CD4-positive, CD25-positive, alpha-beta regulatory T cell (primary cell): ENCODE measurements around the gene ZNF860. TPM values are rescaled to one million over a fixed set of nuclear protein-coding genes. Genes with fewer than 3 reads are reported as not detected.

Source experiments
- ATAC-seq, 2 donors: fragments of 150-1000 bp; cut with Tn5 transposase; one replicate each; pipeline ENCODE4 v1.10.0; 2021; ENCODE audit warnings: low read depth in 2 of 2, moderate number of reproducible peaks in 2 of 2, moderate library complexity in 1 of 2
- DNase-seq, 3 donors: peaks; one replicate each; pipeline versions ENCODE4 v3.0.0 to v3.0.0-alpha.2; 2012 to 2022; ENCODE audit warnings: mixed read lengths in 1 of 3
- H3K27ac ChIP-seq: one replicate; pipeline ENCODE4 v1.7.0; 2013; ENCODE audit warnings: mild to moderate bottlenecking, low read length; ENCODE audit not compliant: insufficient read depth, poor library complexity, severe bottlenecking
- H3K27me3 ChIP-seq: one replicate; pipeline ENCODE4 v1.7.0; 2013; ENCODE audit warnings: low read length; ENCODE audit not compliant: control insufficient read depth, insufficient read depth
- H3K36me3 ChIP-seq: one replicate; pipeline ENCODE4 v1.7.0; 2013; ENCODE audit warnings: mild to moderate bottlenecking, low read length, moderate library complexity; ENCODE audit not compliant: control insufficient read depth, insufficient read depth
- H3K4me1 ChIP-seq: 2 replicates; pipeline ENCODE4 v1.7.0; 2013; ENCODE audit warnings: mild to moderate bottlenecking, low read length; ENCODE audit not compliant: insufficient read depth, control insufficient read depth, poor library complexity, severe bottlenecking
- H3K4me3 ChIP-seq: one replicate; pipeline ENCODE4 v1.7.0; 2013; ENCODE audit warnings: low read depth, mild to moderate bottlenecking, low read length, moderate library complexity
- H3K9me3 ChIP-seq, 2 experiments: 1 replicate in 1 of 2; 2 replicates in 1 of 2; pipeline ENCODE4 v1.7.0; 2013; ENCODE audit warnings: low read length in 2 of 2, mild to moderate bottlenecking in 1 of 2, moderate library complexity in 1 of 2; ENCODE audit not compliant: control insufficient read depth in 2 of 2
- H3K27ac Mint-ChIP-seq, 3 donors: one replicate each; pipeline ENCODE4 v1.8.0; 2020 to 2022; ENCODE audit warnings: mild to moderate bottlenecking in 3 of 3, mixed read lengths in 3 of 3, moderate library complexity in 2 of 3
- H3K27me3 Mint-ChIP-seq: one replicate; pipeline ENCODE4 v1.8.0; 2022; ENCODE audit warnings: mild to moderate bottlenecking, mixed read lengths
- H3K36me3 Mint-ChIP-seq: one replicate; pipeline ENCODE4 v1.8.0; 2020; ENCODE audit warnings: mixed read lengths
- H3K4me1 Mint-ChIP-seq, 4 donors: one replicate each; pipeline ENCODE4 v1.8.0; 2020 to 2022; ENCODE audit warnings: mixed read lengths in 4 of 4, mild to moderate bottlenecking in 1 of 4
- H3K4me3 Mint-ChIP-seq, 4 donors: one replicate each; pipeline ENCODE4 v1.8.0; 2020 to 2022; ENCODE audit warnings: mild to moderate bottlenecking in 4 of 4, mixed read lengths in 4 of 4, moderate library complexity in 3 of 4
- H3K9me3 Mint-ChIP-seq, 7 donors: one replicate each; pipeline ENCODE4 v1.8.0; 2020 to 2022; ENCODE audit warnings: mixed read lengths in 7 of 7, mild to moderate bottlenecking in 3 of 7, moderate library complexity in 2 of 7
- polyA plus RNA-seq, 4 donors: library from polyadenylated mRNA; unstranded; fragments of 300-500 nt; fragmentation: Illumina TruSeq; gene quantifications; one replicate each; pipeline ENCODE4 v1.2.3, GENCODE V29; 2021
- total RNA-seq: library from RNA; stranded (reverse); gene quantifications from one replicate; pipeline ENCODE4 v1.2.3, GENCODE V29; 2022

The ZNF860 gene
- total RNA-seq (not detected), polyA plus RNA-seq (not detected)

- Histone ChIP-seq H3K36me3 (no peaks in the 10 kb centered on the region), H3K4me1 (peaks cover 22% of the 10 kb centered on the region), H3K27ac (no peak within 1 kb of the TSS), H3K9me3 (no peaks in the 10 kb centered on the region), H3K4me3 (no peak within 1 kb of the TSS), H3K27me3 (peaks cover 40% of the 10 kb centered on the region)
- peak within 1 kb of the TSS in 1 of 3 donors; percentile 49 for H3K27ac Mint-ChIP-seq
- peak in 1 of 3 donors; percentile 55 for DNase-seq
- peak within 1 kb of the TSS; percentile 64 to 89 (median 82) for H3K4me3 Mint-ChIP-seq
- H3K36me3 Mint-ChIP-seq, result no peaks in the 10 kb centered on the region
- H3K9me3 Mint-ChIP-seq, result peaks cover 0 to 3% (median 0%) of the 10 kb centered on the region in 7 donors
- peak; percentile 37 to 38 for ATAC-seq
- peaks cover 33% of the 10 kb centered on the region for H3K27me3 Mint-ChIP-seq
- peaks cover 4 to 21% (median 10%) of the 10 kb centered on the region in 4 donors for H3K4me1 Mint-ChIP-seq
These were observed at the start of gene ZNF860, which contains the start of gene OSBPL10 for GRCh38 chr3:31981206-31982181. TSS of gene ZNF860 (plus strand) at chr3:31981750. CDS start at chr3:31989080, 7,330 bp downstream. TSS of gene OSBPL10 (minus strand) at chr3:31981262. CDS start at chr3:31981179, 83 bp downstream.

- no peak for ATAC-seq
- H3K27me3 Mint-ChIP-seq, result peaks cover 5% of the 10 kb centered on the region
- no peaks in the 10 kb centered on the region for H3K9me3 ChIP-seq
- H3K9me3 Mint-ChIP-seq, result no peaks in the 10 kb centered on the region
- no peak overlapping the region for H3K4me3 Mint-ChIP-seq
- H3K27ac Mint-ChIP-seq, result no peak overlapping the region
- no peak overlapping the region for H3K4me3 ChIP-seq
- peaks cover 0 to 13% (median 3%) of the 10 kb centered on the region in 4 donors for H3K4me1 Mint-ChIP-seq
- no peaks in the 10 kb centered on the region for H3K4me1 ChIP-seq
- no peaks in the 10 kb centered on the region for H3K36me3 Mint-ChIP-seq
- no peak overlapping the region for H3K27ac ChIP-seq
- peaks cover 3% of the 10 kb centered on the region for H3K27me3 ChIP-seq
- no peak for DNase-seq
- H3K36me3 ChIP-seq, result no peaks in the 10 kb centered on the region
These were observed 48.6 kb upstream of the ZNF860 start for GRCh38 chr3:31932990-31933389.

GRCh38 chr3:31934018-31934417 is 47.5 kb upstream of the ZNF860 start:
- H3K9me3 Mint-ChIP-seq, result no peaks in the 10 kb centered on the region
- ATAC-seq (no peak), DNase-seq (no peak)
- peaks cover 3% of the 10 kb centered on the region for H3K27me3 ChIP-seq
- H3K27ac Mint-ChIP-seq, result no peak overlapping the region
- H3K9me3 ChIP-seq, result no peaks in the 10 kb centered on the region
- peaks cover 0 to 13% (median 3%) of the 10 kb centered on the region in 4 donors for H3K4me1 Mint-ChIP-seq
- H3K36me3 Mint-ChIP-seq, result no peaks in the 10 kb centered on the region
- H3K27me3 Mint-ChIP-seq, result peaks cover 5% of the 10 kb centered on the region
- H3K36me3 ChIP-seq, result no peaks in the 10 kb centered on the region
- H3K4me3 ChIP-seq, result no peak overlapping the region
- H3K4me1 ChIP-seq, result no peaks in the 10 kb centered on the region
- H3K27ac ChIP-seq, result no peak overlapping the region
- H3K4me3 Mint-ChIP-seq, result no peak overlapping the region

- H3K27ac ChIP-seq, result no peak overlapping the region
- DNase-seq (no peak), ATAC-seq (no peak)
- H3K9me3 ChIP-seq, result no peaks in the 10 kb centered on the region
- no peaks in the 10 kb centered on the region for H3K36me3 Mint-ChIP-seq
- no peak overlapping the region for H3K4me3 Mint-ChIP-seq
- H3K4me3 ChIP-seq, result no peak overlapping the region
- no peaks in the 10 kb centered on the region for H3K9me3 Mint-ChIP-seq
- no peak overlapping the region for H3K27ac Mint-ChIP-seq
- no peaks in the 10 kb centered on the region for H3K4me1 ChIP-seq
- H3K27me3 ChIP-seq, result peaks cover 3% of the 10 kb centered on the region
- H3K4me1 Mint-ChIP-seq, result peaks cover 0 to 13% (median 3%) of the 10 kb centered on the region in 4 donors
- H3K27me3 Mint-ChIP-seq, result peaks cover 5% of the 10 kb centered on the region
- H3K36me3 ChIP-seq, result no peaks in the 10 kb centered on the region
These were observed 46.7 kb upstream of the ZNF860 start for GRCh38 chr3:31934866-31935265.

- Mint-ChIP-seq H3K36me3 (no peaks in the 10 kb centered on the region), H3K4me3 (no peak overlapping the region), H3K27me3 (peaks cover 5% of the 10 kb centered on the region), H3K27ac (no peak overlapping the region), H3K4me1 (peaks cover 0 to 8% (median 3%) of the 10 kb centered on the region in 4 donors), H3K9me3 (no peaks in the 10 kb centered on the region)
- H3K4me1 ChIP-seq, result no peaks in the 10 kb centered on the region
- H3K4me3 ChIP-seq, result no peak overlapping the region
- H3K9me3 ChIP-seq, result no peaks in the 10 kb centered on the region
- H3K27ac ChIP-seq, result no peak overlapping the region
- no peaks in the 10 kb centered on the region for H3K36me3 ChIP-seq
- peaks cover 3% of the 10 kb centered on the region for H3K27me3 ChIP-seq
- ATAC-seq (no peak), DNase-seq (no peak)
These were observed 45.0 kb upstream of the ZNF860 start for GRCh38 chr3:31936420-31937060.

GRCh38 chr3:31937225-31937624 is 44.3 kb upstream of the ZNF860 start:
- H3K9me3 Mint-ChIP-seq, result no peaks in the 10 kb centered on the region
- H3K36me3 Mint-ChIP-seq, result no peaks in the 10 kb centered on the region
- peaks cover 0 to 8% (median 3%) of the 10 kb centered on the region in 4 donors for H3K4me1 Mint-ChIP-seq
- ATAC-seq (no peak), DNase-seq (no peak)
- Histone ChIP-seq H3K27me3 (peaks cover 3% of the 10 kb centered on the region), H3K27ac (no peak overlapping the region), H3K36me3 (no peaks in the 10 kb centered on the region), H3K4me1 (no peaks in the 10 kb centered on the region), H3K9me3 (no peaks in the 10 kb centered on the region), H3K4me3 (no peak overlapping the region)
- H3K27me3 Mint-ChIP-seq, result peaks cover 5% of the 10 kb centered on the region
- no peak overlapping the region for H3K4me3 Mint-ChIP-seq
- H3K27ac Mint-ChIP-seq, result no peak overlapping the region

- no peaks in the 10 kb centered on the region for H3K9me3 ChIP-seq
- no peaks in the 10 kb centered on the region for H3K36me3 Mint-ChIP-seq
- DNase-seq (no peak), ATAC-seq (no peak)
- H3K9me3 Mint-ChIP-seq, result peaks cover 0 to 2% (median 0%) of the 10 kb centered on the region in 7 donors
- H3K36me3 ChIP-seq, result no peaks in the 10 kb centered on the region
- no peaks in the 10 kb centered on the region for H3K4me1 Mint-ChIP-seq
- no peak overlapping the region for H3K4me3 Mint-ChIP-seq
- no peak overlapping the region for H3K4me3 ChIP-seq
- H3K27me3 Mint-ChIP-seq, result peaks cover 8% of the 10 kb centered on the region
- H3K27ac Mint-ChIP-seq, result no peak overlapping the region
- no peak overlapping the region for H3K27ac ChIP-seq
- H3K4me1 ChIP-seq, result no peaks in the 10 kb centered on the region
- peaks cover 3% of the 10 kb centered on the region for H3K27me3 ChIP-seq
These were observed 39.1 kb upstream of the ZNF860 start for GRCh38 chr3:31942446-31942845.
